SU-DHL-6 (cell line): ENCODE data around the gene DAPK3.

Source experiments
- H2AFZ ChIP-seq: fragments of 200-600 bp; sonication (generic); 2 replicates; pipeline ENCODE4 v1.6.1; 2014; ENCODE audit warnings: low read depth, mild to moderate bottlenecking, moderate library complexity, mixed read lengths, antibody characterized with exemption, low read length; ENCODE audit not compliant: severe bottlenecking
- H3F3A ChIP-seq: fragments of 200-600 bp; shearing (Covaris generic); 2 replicates; pipeline ENCODE4 v1.6.0; 2016; ENCODE audit warnings: antibody characterized with exemption, mild to moderate bottlenecking; ENCODE audit not compliant: insufficient read depth
- H3K27ac ChIP-seq: fragments of 200-600 bp; sonication (generic); 2 replicates; pipeline ENCODE4 v1.5.1; 2016; ENCODE audit warnings: low read depth, mild to moderate bottlenecking, low read length, moderate library complexity, mixed read lengths
- H3K27me3 ChIP-seq: fragments of 200-600 bp; sonication (generic), shearing (Covaris generic); 2 replicates; pipeline ENCODE4 v1.6.0; 2014; ENCODE audit warnings: mild to moderate bottlenecking, low read length
- H3K36me3 ChIP-seq: fragments of 200-600 bp; sonication (generic); 2 replicates; pipeline ENCODE4 v1.6.1; 2014; ENCODE audit warnings: mild to moderate bottlenecking, low read length, mixed read lengths
- H3K4me2 ChIP-seq: fragments of 300-600, 200-600 bp; shearing (Covaris generic), sonication (generic); 2 replicates; pipeline ENCODE4 v1.6.0; 2014; ENCODE audit warnings: low read length, low read depth, mild to moderate bottlenecking; ENCODE audit not compliant: poor library complexity, severe bottlenecking
- H3K4me3 ChIP-seq: fragments of 200-600 bp; sonication (generic); 2 replicates; pipeline ENCODE4 v1.5.1; 2014; ENCODE audit warnings: antibody characterized with exemption, low read length, mild to moderate bottlenecking, mixed read lengths; ENCODE audit not compliant: insufficient read depth, poor library complexity, severe bottlenecking
- H3K79me2 ChIP-seq: fragments of 200-600 bp; sonication (generic); 2 replicates; pipeline ENCODE4 v1.6.1; 2014; ENCODE audit warnings: mild to moderate bottlenecking, low read length, moderate library complexity; ENCODE audit not compliant: insufficient read depth
- H3K9ac ChIP-seq: fragments of 200-600 bp; sonication (generic); 2 replicates; pipeline ENCODE4 v1.7.0; 2014; ENCODE audit warnings: mild to moderate bottlenecking, low read length
- H3K9me2 ChIP-seq: fragments of 200-600 bp; sonication (generic); replicated peaks from 2 replicates; pipeline ENCODE4 v1.6.1; 2014; ENCODE audit warnings: low read length; ENCODE audit not compliant: insufficient read depth
- H3K9me3 ChIP-seq: fragments of 200-600 bp; sonication (generic); 2 replicates; pipeline ENCODE4 v1.6.1; 2014; ENCODE audit warnings: low read length, mixed read lengths; ENCODE audit not compliant: insufficient read depth
- H4K20me1 ChIP-seq: fragments of 200-600 bp; sonication (generic); 2 replicates; pipeline ENCODE4 v1.6.1; 2014; ENCODE audit warnings: low read depth, mild to moderate bottlenecking, antibody characterized with exemption, low read length, moderate library complexity, mixed read lengths
- CTCF ChIP-seq: fragments of 200-600 bp; sonication (generic); IDR thresholded peaks from one replicate; pipeline ENCODE4 v1.5.1; 2017; ENCODE audit warnings: antibody characterized with exemption, mild to moderate bottlenecking, low read length, moderate library complexity; ENCODE audit not compliant: insufficient read depth, poor library complexity, severe bottlenecking
- EZH2phosphoT487 ChIP-seq: fragments of 200-600 bp; sonication (generic), shearing (Covaris generic); conservative IDR thresholded peaks from 2 replicates; pipeline ENCODE4 v1.6.1; 2018; ENCODE audit warnings: mild to moderate bottlenecking, antibody characterized with exemption, low read length, moderate library complexity, mixed read lengths

DAPK3 gene

DNA sequence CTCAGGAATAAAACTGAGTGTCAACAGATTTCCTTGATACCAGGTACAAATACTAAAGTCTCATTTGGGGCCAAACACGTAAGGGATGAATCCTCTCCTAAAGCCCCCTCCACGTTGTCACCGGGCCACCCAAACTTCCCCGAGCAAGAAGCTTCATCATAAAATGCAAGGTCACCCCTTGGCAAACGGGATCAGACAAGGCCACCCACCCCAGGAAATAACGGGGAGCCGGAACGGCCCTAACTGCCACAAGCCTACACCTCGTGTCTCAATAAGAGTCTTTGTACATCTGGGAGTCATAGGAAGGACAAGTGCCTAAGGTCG lies 13.6 kb upstream of the DAPK3 start:
- TF ChIP-seq EZH2phosphoT487 (no peak), CTCF (no peak)
- no peak overlapping the region for H2AFZ ChIP-seq
- peak overlapping the region; percentile 89 for H3K4me3 ChIP-seq
- H3K9me2 ChIP-seq: no peaks in the 10 kb centered on the region
- H3F3A ChIP-seq: peaks cover 66% of the 10 kb centered on the region
- peaks cover 39% of the 10 kb centered on the region; the same call in 1 of the 2 replicates for H4K20me1 ChIP-seq
- H3K27me3 ChIP-seq: no peaks in the 10 kb centered on the region
- peaks cover 53% of the 10 kb centered on the region for H3K79me2 ChIP-seq
- peak overlapping the region; percentile 74 for H3K4me2 ChIP-seq
- H3K9me3 ChIP-seq: no peaks in the 10 kb centered on the region
- H3K27ac ChIP-seq: peak overlapping the region; percentile 87
- peak overlapping the region; percentile 94 for H3K9ac ChIP-seq
- peaks cover 45% of the 10 kb centered on the region for H3K36me3 ChIP-seq

DNA sequence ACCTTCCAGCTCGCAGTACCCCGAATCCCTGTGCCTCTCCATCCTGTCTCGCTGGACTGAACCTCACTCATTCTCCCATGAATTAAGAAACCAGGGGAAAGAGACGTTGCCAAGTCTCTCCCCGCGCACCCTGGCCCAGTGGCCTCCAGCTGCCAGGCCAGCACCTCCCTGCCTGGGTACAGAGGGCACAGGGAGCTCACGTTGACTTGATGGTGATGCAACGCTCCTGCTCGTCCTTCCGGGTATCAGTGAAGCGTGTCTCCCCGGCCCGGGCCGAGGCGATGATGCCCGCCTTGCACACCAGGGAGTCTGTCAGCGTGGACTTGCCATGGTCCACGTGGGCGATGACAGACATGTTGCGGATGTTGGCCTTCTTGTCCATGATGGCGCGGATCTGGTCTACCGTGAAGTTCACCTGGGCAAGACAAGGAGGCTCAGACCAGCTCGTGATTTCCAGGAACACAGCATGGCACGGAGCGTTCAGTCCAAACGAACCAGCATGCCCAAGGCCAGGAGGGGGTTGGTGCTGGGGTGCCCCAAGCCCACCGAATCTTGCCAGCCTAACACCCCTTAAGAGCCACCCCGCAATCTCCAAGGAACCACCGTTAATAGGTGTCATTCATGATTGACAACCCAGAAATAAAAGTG lies 13.2 kb upstream of the DAPK3 start:
- Histone ChIP-seq H3K27ac (peak overlapping the region; percentile 87), H3K9me2 (no peaks in the 10 kb centered on the region), H3K27me3 (no peaks in the 10 kb centered on the region), H3F3A (peaks cover 67% of the 10 kb centered on the region), H3K9me3 (no peaks in the 10 kb centered on the region), H2AFZ (no peak overlapping the region), H3K4me2 (peak overlapping the region; percentile 74), H4K20me1 (peaks cover 39% of the 10 kb centered on the region; the same call in 1 of the 2 replicates), H3K36me3 (peaks cover 45% of the 10 kb centered on the region), H3K9ac (peak overlapping the region; percentile 94), H3K4me3 (peak overlapping the region; percentile 89), H3K79me2 (peaks cover 57% of the 10 kb centered on the region)
- no peak for TF ChIP-seq EZH2phosphoT487
- TF ChIP-seq CTCF: no peak

GRCh38 chr19:3983542-3983914 lies 12.6 kb upstream of the DAPK3 start:
- Histone ChIP-seq H3K4me2 (peak overlapping the region; percentile 74), H3K9me3 (no peaks in the 10 kb centered on the region), H3K27ac (peak overlapping the region; percentile 87), H4K20me1 (peaks cover 39% of the 10 kb centered on the region; the same call in 1 of the 2 replicates), H3K36me3 (peaks cover 45% of the 10 kb centered on the region), H3K9ac (peak overlapping the region; percentile 94), H2AFZ (no peak overlapping the region), H3K4me3 (peak overlapping the region; percentile 89), H3F3A (peaks cover 69% of the 10 kb centered on the region), H3K27me3 (no peaks in the 10 kb centered on the region), H3K9me2 (no peaks in the 10 kb centered on the region), H3K79me2 (peaks cover 57% of the 10 kb centered on the region)
- no peak for TF ChIP-seq EZH2phosphoT487
- TF ChIP-seq CTCF: no peak
